A549 (cell line): ENCODE results near the gene LAMA3. TPM values are rescaled to one million over a fixed set of nuclear protein-coding genes. Genes with fewer than 3 reads are reported as not detected.

Experiments
- ATAC-seq, 2 experiments: fragments of 200-7000 bp in 1 of 2; fragments of >200 bp in 1 of 2; cut with Nextera tagmentation in 1 of 2; cut with Tn5 transposase in 1 of 2; 3 replicates each; pipeline versions ENCODE4 v1.8.0 to v1.9.1; 2018 to 2020; ENCODE audit warnings: mild to moderate bottlenecking in 1 of 2, moderate library complexity in 1 of 2
- CTCF ChIA-PET: fragments of 300-600 bp; sonication (Branson Sonifier 250); formaldehyde crosslinking; extraction: SDS; loops from one replicate; lab custom pipeline; 2021; ENCODE audit warnings: antibody characterized with exemption, inconsistent platforms; lab: Yijun Ruan, JAX
- POLR2A ChIA-PET: fragments of 350-600 bp; formaldehyde crosslinking; extraction: SDS; loops from one replicate; lab custom pipeline; 2021; ENCODE audit warnings: antibody characterized with exemption, inconsistent platforms; lab: Yijun Ruan, JAX
- DNase-seq, 2 experiments: peaks; one replicate each; pipeline versions ENCODE4 v3.0.0 to v3.0.0-alpha.2; 2011 to 2016; ENCODE audit warnings: low read depth in 1 of 2, low spot score in 1 of 2
- FAIRE-seq: peaks from 2 replicates; lab custom pipeline; 2011; peaks lifted over from hg19 to GRCh38; lab: Jason Lieb, UNC
- H3K27ac ChIP-seq, 2 experiments: fragments of >200 bp; sonication (Bioruptor Twin); formaldehyde crosslinking; 3 replicates each; pipeline ENCODE4 v1.5.1; 2016 to 2017
- H3K4me1 ChIP-seq: fragments of >200 bp; sonication (Bioruptor Twin); formaldehyde crosslinking; 3 replicates; pipeline ENCODE4 v1.6.1; 2016
- H3K4me2 ChIP-seq: fragments of >200 bp; sonication (Bioruptor Twin); formaldehyde crosslinking; 3 replicates; pipeline ENCODE4 v1.6.1; 2016
- H3K4me3 ChIP-seq: fragments of >200 bp; sonication (Bioruptor Twin); formaldehyde crosslinking; 3 replicates; pipeline ENCODE4 v1.5.1; 2016
- H3K9me3 ChIP-seq: fragments of >200 bp; sonication (Bioruptor Twin); formaldehyde crosslinking; 3 replicates; pipeline ENCODE4 v1.6.1; 2016
- BCL3 ChIP-seq: fragments of >200 bp; sonication (Bioruptor Twin); formaldehyde crosslinking; IDR thresholded peaks from 3 replicates; pipeline ENCODE4 v1.6.1; 2016
- BHLHE40 ChIP-seq: IDR thresholded peaks from 2 replicates; pipeline ENCODE4 v1.6.1; 2012; ENCODE audit warnings: low read depth, low read length, inconsistent platforms
- CBX8 ChIP-seq: fragments of 200-600 bp; sonication (generic); IDR thresholded peaks from 2 replicates; pipeline ENCODE4 v1.6.1; 2016
- CHD2 ChIP-seq: fragments of 150-350 bp; IDR thresholded peaks from 2 replicates; pipeline ENCODE4 v1.6.1; 2014; ENCODE audit warnings: low read length; ENCODE audit not compliant: partially characterized antibody
- CHD4 ChIP-seq: fragments of 200-600 bp; sonication (generic); IDR thresholded peaks from 2 replicates; pipeline ENCODE4 v1.6.1; 2016; ENCODE audit warnings: antibody characterized with exemption, mild to moderate bottlenecking, borderline replicate concordance
- EHF ChIP-seq: fragments of 250-450 bp; sonication (Bioruptor Pico); IDR thresholded peaks from 2 replicates; pipeline ENCODE4 v1.5.0; 2020; ENCODE audit warnings: mild to moderate bottlenecking
- EHMT2 ChIP-seq: fragments of 200-600 bp; sonication (generic); IDR thresholded peaks from 2 replicates; pipeline ENCODE4 v1.6.1; 2016; ENCODE audit warnings: antibody characterized with exemption, low read depth, mild to moderate bottlenecking, moderate library complexity
- ELK1 ChIP-seq: fragments of 150-350 bp; IDR thresholded peaks from 2 replicates; pipeline ENCODE4 v1.6.1; 2014; ENCODE audit warnings: low read depth, mild to moderate bottlenecking, low read length
- ESRRA ChIP-seq: fragments of 150-350 bp; IDR thresholded peaks from 2 replicates; pipeline ENCODE4 v1.6.1; 2014; ENCODE audit warnings: mild to moderate bottlenecking, low read length, borderline replicate concordance
- FOSB ChIP-seq: fragments of 250-450 bp; sonication (Bioruptor Pico); IDR thresholded peaks from 2 replicates; pipeline ENCODE4 v1.5.0; 2020; ENCODE audit warnings: mild to moderate bottlenecking, moderate library complexity
- FOSL2 ChIP-seq, 2 experiments: fragments of 450-650 bp in 1 of 2; fragments of >200 bp in 1 of 2; sonication (Bioruptor Twin) in 1 of 2; formaldehyde crosslinking; IDR thresholded peaks; 2 replicates each; pipeline versions ENCODE4 v1.5.0 to v1.6.1; 2016 to 2020; ENCODE audit warnings: mild to moderate bottlenecking in 1 of 2, moderate library complexity in 1 of 2
- GATA3 ChIP-seq: IDR thresholded peaks from 2 replicates; pipeline ENCODE4 v1.6.1; 2012; ENCODE audit warnings: borderline replicate concordance
- HES2 ChIP-seq: fragments of >200 bp; sonication (Bioruptor Twin); formaldehyde crosslinking; IDR thresholded peaks from 2 replicates; pipeline ENCODE4 v1.6.1; 2016
- HOXA7 ChIP-seq: fragments of 250-450 bp; sonication (Bioruptor Pico); IDR thresholded peaks from 2 replicates; pipeline ENCODE4 v1.5.0; 2020; ENCODE audit warnings: mild to moderate bottlenecking, moderate library complexity
- HOXB5 ChIP-seq: fragments of 250-450 bp; sonication (Bioruptor Pico); IDR thresholded peaks from 2 replicates; pipeline ENCODE4 v1.5.0; 2020; ENCODE audit warnings: mild to moderate bottlenecking, moderate library complexity
- JUNB ChIP-seq: fragments of >200 bp; sonication (Bioruptor Twin); formaldehyde crosslinking; IDR thresholded peaks from 2 replicates; pipeline ENCODE4 v1.6.1; 2016
- KDM5A ChIP-seq: fragments of 200-600 bp; sonication (generic); IDR thresholded peaks from 2 replicates; pipeline ENCODE4 v1.6.1; 2016; ENCODE audit warnings: antibody characterized with exemption, mild to moderate bottlenecking
- NFE2L2 ChIP-seq: fragments of 150-350 bp; conservative IDR thresholded peaks from 2 replicates; pipeline ENCODE4 v1.6.1; 2014; ENCODE audit warnings: low read length
- PHF8 ChIP-seq: fragments of 200-600 bp; sonication (generic); IDR thresholded peaks from 2 replicates; pipeline ENCODE4 v1.6.1; 2016; ENCODE audit warnings: low read depth, mild to moderate bottlenecking, antibody characterized with exemption, moderate library complexity, borderline replicate concordance
- POLR2A ChIP-seq: IDR thresholded peaks from 2 replicates; pipeline ENCODE4 v1.6.1; 2012; ENCODE audit warnings: mild to moderate bottlenecking, low read length
- POLR2AphosphoS2 ChIP-seq: conservative IDR thresholded peaks from 2 replicates; pipeline ENCODE4 v1.6.1; 2012; ENCODE audit warnings: low read length, improper control_type of control experiment, inconsistent platforms
- RAD21 ChIP-seq, 2 experiments: fragments of >200 bp in 1 of 2; sonication (Bioruptor Twin) in 1 of 2; formaldehyde crosslinking in 1 of 2; IDR thresholded peaks in 1 of 2; conservative IDR thresholded peaks in 1 of 2; 2 replicates in 1 of 2; 3 replicates in 1 of 2; pipeline ENCODE4 v1.6.1; 2012 to 2018; ENCODE audit warnings: inconsistent platforms in 1 of 2
- RARB ChIP-seq: fragments of 250-450 bp; sonication (Bioruptor Pico); IDR thresholded peaks from 2 replicates; pipeline ENCODE4 v1.8.0; 2021; ENCODE audit warnings: mild to moderate bottlenecking, moderate library complexity
- RCOR1 ChIP-seq: fragments of 150-350 bp; IDR thresholded peaks from 2 replicates; pipeline ENCODE4 v1.6.1; 2014; ENCODE audit warnings: antibody characterized with exemption, low read length, low read depth
- RFX5 ChIP-seq: fragments of 450-650 bp; IDR thresholded peaks from 2 replicates; pipeline ENCODE4 v1.7.1; 2014; ENCODE audit warnings: antibody characterized with exemption, mild to moderate bottlenecking, moderate library complexity
- RNF2 ChIP-seq: fragments of 200-600 bp; sonication (generic); IDR thresholded peaks from 2 replicates; pipeline ENCODE4 v1.6.1; 2016; ENCODE audit warnings: low read depth, mild to moderate bottlenecking, antibody characterized with exemption, moderate library complexity, borderline replicate concordance
- SMC3 ChIP-seq: fragments of >200 bp; sonication (Bioruptor Twin); formaldehyde crosslinking; IDR thresholded peaks from 3 replicates; pipeline ENCODE4 v1.6.1; 2018; ENCODE audit warnings: inconsistent platforms
- USF2 ChIP-seq: fragments of 450-650 bp; IDR thresholded peaks from 2 replicates; pipeline ENCODE4 v1.6.1; 2014; ENCODE audit warnings: antibody characterized with exemption
- WGBS: methylation state at CpG from one replicate; pipeline ENCODE4 v1.1.6; 2017; ENCODE audit errors: missing lambda C conversion rate; 5-methylcytosine and 5-hydroxymethylcytosine counted together
- polyA plus RNA-seq, 4 experiments: library from polyadenylated mRNA; depleted of rRNA in 3 of 4; stranded (reverse); fragments of >200 nt; fragmentation: RNase III in 1 of 4; extraction: RNeasy Plus Mini Kit Qiagen cat#74134 plus additional on column Dnase treatment in 1 of 4; gene quantifications; 2 replicates in 3 of 4; 3 replicates in 1 of 4; pipeline ENCODE4 v1.2.3, GENCODE V29; 2011 to 2017
- TF ChIP-seq, protein P1 (sequence below): fragments of 250-450 bp; sonication (Bioruptor Pico); IDR thresholded peaks from 2 replicates; pipeline ENCODE4 v1.5.0; 2021; ENCODE audit warnings: mild to moderate bottlenecking, moderate library complexity, borderline replicate concordance

The LAMA3 gene
- polyA plus RNA-seq, 2 of the 4 experiments (the other 2 are of a cell fraction), result 18.2 to 31.0 TPM

DNA sequence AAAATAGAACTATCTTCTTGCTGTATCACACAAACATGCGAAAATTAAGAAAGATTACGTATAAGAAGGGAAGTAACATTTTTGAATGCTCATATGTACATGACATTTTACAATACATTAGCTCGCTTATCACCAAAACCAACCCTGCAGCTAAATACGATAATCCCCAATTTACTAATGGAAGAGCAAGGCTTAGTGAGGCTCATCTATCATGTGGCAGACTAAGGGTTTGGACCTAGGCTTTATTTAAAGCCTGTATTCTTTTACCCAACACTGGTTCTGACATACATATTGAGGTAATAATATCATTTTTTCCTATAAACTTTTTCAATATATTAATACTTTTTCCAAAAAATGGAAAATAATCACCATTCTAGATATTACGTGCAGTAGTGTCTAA lies 208.5 kb downstream of the LAMA3 start:
- ChIA-PET CTCF (interaction anchor here (0.7 to 2.0 kb wide), 2 partner anchors 11 to 21 kb away, joined by 3 to 7 read pairs; no protein-coding TSS in a partner anchor), POLR2A (no interaction called here)
- Histone ChIP-seq H3K27ac (no peak overlapping the region), H3K4me2 (no peak overlapping the region), H3K9me3 (no peaks in the 10 kb centered on the region), H3K4me3 (no peak overlapping the region), H3K4me1 (no peaks in the 10 kb centered on the region)
- ATAC-seq (no peak), DNase-seq (no peak), FAIRE-seq (no peak)
- WGBS, result 75% methylated on average over 5 of the region's 5 CpGs
- TF ChIP-seq POLR2A, result no peak
- no peak for TF ChIP-seq RARB (CRISPR knock-in tag)
- TF ChIP-seq RCOR1, result no peak
- no peak for TF ChIP-seq JUNB
- no peak for TF ChIP-seq RFX5
- TF ChIP-seq PHF8, result no peak
- TF ChIP-seq RAD21 (conservative IDR thresholded peaks at IDR 0.05 in 1 of 2, IDR thresholded peaks at IDR 0.05 in 1 of 2), result no peak
- no peak for TF ChIP-seq BHLHE40
- no peak for TF ChIP-seq BCL3
- TF ChIP-seq HES2, result no peak
- TF ChIP-seq SMC3, result no peak
- TF ChIP-seq CHD2, result no peak

DNA sequence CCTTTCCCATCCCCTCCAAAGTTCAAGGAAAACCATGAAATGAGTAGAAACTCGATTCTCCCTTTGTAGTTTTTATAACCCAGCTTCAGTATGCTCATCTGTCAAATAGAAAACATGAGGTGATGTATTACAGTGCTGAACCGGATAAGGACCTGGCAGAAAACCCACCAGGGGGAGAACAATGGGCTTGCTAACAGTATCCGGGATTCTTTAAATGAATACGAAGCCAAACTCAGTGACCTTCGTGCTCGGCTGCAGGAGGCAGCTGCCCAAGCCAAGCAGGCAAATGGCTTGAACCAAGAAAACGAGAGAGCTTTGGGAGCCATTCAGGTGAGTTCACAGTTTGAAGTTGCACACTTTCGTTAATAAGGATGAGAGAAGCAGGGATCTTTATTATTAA lies 211.7 kb downstream of the LAMA3 start:
- no peaks in the 10 kb centered on the region for H3K4me1 ChIP-seq
- ATAC-seq (no peak), FAIRE-seq (no peak), DNase-seq (no peak)
- 84% methylated on average over 8 of the region's 8 CpGs for WGBS
- TF ChIP-seq EHF (CRISPR knock-in tag) (no peak), ELK1 (no peak), PHF8 (no peak), USF2 (no peak), POLR2AphosphoS2 (no peak), CBX8 (no peak), EHMT2 (no peak), GATA3 (no peak)
- TF ChIP-seq, protein P1, sequence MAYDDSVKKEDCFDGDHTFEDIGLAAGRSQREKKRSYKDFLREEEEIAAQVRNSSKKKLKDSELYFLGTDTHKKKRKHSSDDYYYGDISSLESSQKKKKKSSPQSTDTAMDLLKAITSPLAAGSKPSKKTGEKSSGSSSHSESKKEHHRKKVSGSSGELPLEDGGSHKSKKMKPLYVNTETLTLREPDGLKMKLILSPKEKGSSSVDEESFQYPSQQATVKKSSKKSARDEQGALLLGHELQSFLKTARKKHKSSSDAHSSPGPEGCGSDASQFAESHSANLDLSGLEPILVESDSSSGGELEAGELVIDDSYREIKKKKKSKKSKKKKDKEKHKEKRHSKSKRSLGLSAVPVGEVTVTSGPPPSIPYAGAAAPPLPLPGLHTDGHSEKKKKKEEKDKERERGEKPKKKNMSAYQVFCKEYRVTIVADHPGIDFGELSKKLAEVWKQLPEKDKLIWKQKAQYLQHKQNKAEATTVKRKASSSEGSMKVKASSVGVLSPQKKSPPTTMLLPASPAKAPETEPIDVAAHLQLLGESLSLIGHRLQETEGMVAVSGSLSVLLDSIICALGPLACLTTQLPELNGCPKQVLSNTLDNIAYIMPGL (CRISPR knock-in tag), result no peak
- H3K9me3 ChIP-seq, result no peaks in the 10 kb centered on the region
- H3K4me3 ChIP-seq, result no peak overlapping the region
- ChIA-PET POLR2A (no interaction called here), CTCF (interaction anchor here (1.1 to 1.5 kb wide), 2 partner anchors 15 to 18 kb away, joined by 3 to 6 read pairs; no protein-coding TSS in a partner anchor)
- H3K27ac ChIP-seq, result no peak overlapping the region
- no peak overlapping the region for H3K4me2 ChIP-seq

DNA sequence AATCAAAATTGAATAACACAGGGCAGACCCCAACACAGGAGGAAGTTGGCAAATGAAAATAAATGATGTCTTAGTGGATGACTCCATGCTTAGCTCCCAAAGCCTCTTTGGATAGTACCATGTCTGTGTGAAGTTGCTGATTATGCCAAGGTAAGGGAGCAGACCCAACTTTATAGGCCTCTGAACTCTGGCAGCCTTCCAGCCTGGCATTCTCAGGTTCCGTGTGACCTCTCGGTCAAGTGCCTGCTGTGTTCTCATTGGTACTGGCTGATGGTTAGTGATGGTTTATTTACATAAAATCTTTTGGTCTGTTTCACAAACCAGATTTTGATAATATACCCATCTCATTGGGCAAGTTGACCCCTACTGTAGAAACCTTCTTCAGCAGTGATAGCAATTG lies 213.1 kb downstream of the LAMA3 start:
- 100% methylated on average over 2 of the region's 2 CpGs for WGBS
- POLR2A ChIA-PET, result no interaction called here

More for the DNA sequence above, 213.1 kb downstream of the LAMA3 start:
- ATAC-seq, result no peak
- H3K4me1 ChIP-seq, result no peaks in the 10 kb centered on the region
- TF ChIP-seq RNF2 (no peak), FOSB (CRISPR knock-in tag) (no peak), NFE2L2 (no peak), ELK1 (no peak), HOXA7 (CRISPR knock-in tag) (no peak), CHD4 (no peak), KDM5A (no peak), HOXB5 (CRISPR knock-in tag) (no peak), FOSL2 (IDR thresholded peaks at IDR 0.05) (no peak), FOSL2 (CRISPR knock-in tag; IDR thresholded peaks at IDR 0.05) (no peak), USF2 (no peak), ESRRA (no peak)
- TF ChIP-seq, all 56 proteins: peak for 0
- CTCF ChIA-PET, result no interaction called here
- no peak for FAIRE-seq
- H3K9me3 ChIP-seq, result no peaks in the 10 kb centered on the region
- no peak for DNase-seq
- H3K4me3 ChIP-seq, result no peak overlapping the region
- no peak overlapping the region for H3K4me2 ChIP-seq
- H3K27ac ChIP-seq, result no peak overlapping the region
